Upper lobe of left lung (tissue), 4 donors: Measurements from ENCODE around the gene LRRC61.

ENCODE experiments used
- EP300 ChIP-seq, 4 donors: sonication (generic); formaldehyde crosslinking; IDR thresholded peaks; one replicate each; pipeline ENCODE4 v1.5.1; 2017; ENCODE audit warnings: antibody characterized with exemption in 4 of 4, control low read depth in 2 of 4
- POLR2A ChIP-seq, 4 donors: fragments of 450-650 bp; IDR thresholded peaks; one replicate each; pipeline ENCODE4 v1.5.1; 2016 to 2017; ENCODE audit warnings: antibody characterized with exemption in 4 of 4, mild to moderate bottlenecking in 2 of 4

- TF ChIP-seq EP300 (IDR thresholded peaks at IDR 0.05): no peak
- no peak for TF ChIP-seq POLR2A (IDR thresholded peaks at IDR 0.05)
Measured at GRCh38 chr7:150351587-150352194, 28.5 kb downstream of the LRRC61 start.
